Stimulated activated CD4-positive, alpha-beta T cell treated with anti-CD3 and anti-CD28 coated beads, Interleukin-1b, Interleukin-23, amount 100 ng/mL, for 1 hour (primary cell): ENCODE data around the gene ANGPTL2.
"Not testable (repeated sequence)": the region's sequence is repeated elsewhere in the genome, so short reads cannot be mapped to it uniquely, and the experiment has no call there.

Experiments
- DNase-seq, 2 donors: peaks; one replicate each; pipeline ENCODE4 v3.0.0-alpha.2; 2020; ENCODE audit warnings: low read depth in 2 of 2

The ANGPTL2 gene

DNA sequence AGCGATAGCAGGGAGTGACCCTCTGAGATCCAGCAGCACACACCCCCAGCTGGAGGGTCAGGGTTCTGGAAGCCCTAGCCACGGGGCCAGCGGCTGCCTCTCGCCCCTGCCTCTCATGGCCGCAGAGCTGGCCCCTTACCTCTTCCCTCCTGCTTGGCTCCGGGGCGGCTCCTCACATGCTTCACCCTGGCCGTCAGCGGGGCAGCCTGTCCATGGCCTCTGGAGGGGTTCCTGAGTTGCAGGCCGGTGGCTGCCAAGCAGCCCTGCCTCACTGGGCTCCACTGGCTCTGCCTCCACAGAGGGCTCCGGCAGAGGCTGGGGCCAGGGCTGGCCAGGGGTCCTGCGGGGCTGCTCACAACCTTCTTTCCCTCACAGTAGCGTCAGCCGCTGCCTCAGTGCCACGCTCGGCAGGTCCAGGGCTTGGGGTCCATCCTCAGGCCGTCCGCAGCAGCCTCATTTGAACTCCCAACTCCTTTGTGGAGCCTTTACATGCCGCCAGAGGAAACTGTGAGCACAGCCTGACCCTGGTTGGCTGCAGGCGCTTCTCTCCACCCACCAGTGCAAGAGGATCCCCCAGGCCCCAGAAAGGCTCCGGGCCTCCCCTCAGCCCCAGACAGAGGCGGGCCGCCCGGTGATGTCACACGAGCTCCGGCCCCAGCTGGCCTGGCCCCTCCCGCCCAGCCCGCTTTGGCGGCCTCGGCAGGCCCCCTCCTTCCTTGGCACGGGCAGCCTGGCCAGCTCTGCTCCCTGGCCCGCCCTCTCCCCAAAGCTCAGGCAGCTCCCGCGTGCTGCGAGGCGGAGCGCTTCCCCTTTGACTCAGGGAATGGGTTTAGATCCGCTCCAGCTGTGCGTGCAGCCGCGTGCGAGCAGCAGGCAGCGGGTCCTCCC, at the start of gene ANGPTL2:
Gene ANGPTL2 (minus strand): TSS at position 460 of the 888 bp plus-strand sequence. CDS start 13,904 bp downstream, outside the sequence.
- DNase-seq: no peak

DNA sequence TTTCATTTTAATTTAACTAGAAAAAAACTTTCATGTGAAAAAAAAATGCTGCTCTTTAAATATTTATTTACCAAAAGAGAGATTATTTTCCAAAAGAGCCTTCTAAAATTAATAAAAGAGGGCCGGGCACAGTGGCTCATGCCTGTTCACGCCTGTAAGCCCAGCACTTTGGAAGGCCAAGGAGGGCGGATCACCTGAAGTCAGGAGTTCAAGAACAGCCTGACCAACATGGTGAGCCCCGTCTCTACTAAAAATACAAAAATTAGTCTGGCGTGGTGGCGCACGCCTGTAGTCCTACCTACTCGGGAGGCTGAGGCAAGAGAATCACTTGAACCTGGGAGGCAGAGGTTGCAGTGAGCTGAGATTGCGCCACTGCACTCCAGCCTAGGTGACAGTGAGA, 48.9 kb upstream of the ANGPTL2 start:
- not testable (repeated sequence) for DNase-seq

DNA sequence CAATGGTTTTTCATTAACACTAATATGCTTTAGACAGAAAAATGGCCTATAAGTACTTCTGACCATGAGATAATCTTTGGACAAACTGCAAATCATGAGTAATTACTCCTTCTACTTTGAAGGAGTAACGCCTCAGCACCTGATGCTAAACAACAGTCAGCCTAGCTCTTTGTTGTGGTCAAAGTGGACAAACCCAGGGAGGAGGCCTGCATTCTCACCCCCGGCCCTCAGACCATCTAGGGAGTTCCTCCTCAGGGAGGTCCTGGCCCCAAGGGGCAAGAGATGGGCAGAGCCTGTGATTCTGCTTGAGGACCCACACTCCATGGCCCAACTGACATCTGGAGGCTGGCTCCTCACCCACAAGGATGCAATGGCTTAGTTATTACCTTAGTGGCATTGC, 48.2 kb upstream of the ANGPTL2 start:
- DNase-seq: no peak

DNA sequence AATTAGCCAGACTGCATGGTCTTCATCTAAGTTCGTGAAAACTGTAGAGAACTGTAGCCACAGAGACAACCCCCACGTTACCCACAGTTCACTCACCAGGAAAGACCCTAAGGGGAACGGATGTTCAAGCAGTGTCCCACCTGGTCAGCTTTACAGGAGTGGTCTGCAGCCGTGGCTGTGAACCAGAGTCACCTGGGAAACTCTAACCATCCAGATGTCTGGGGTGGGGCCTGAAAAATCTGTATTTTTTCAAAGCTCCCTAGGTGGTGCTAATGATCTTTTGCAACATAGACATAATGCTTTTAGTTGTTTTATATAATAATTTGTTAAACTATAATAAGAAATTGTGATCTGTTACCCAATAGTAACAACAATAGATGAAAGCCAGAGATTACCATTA, 47.7 kb upstream of the ANGPTL2 start:
- no peak for DNase-seq

- DNase-seq: no peak
Observed at GRCh38 chr9:127169575-127169883, 47.1 kb upstream of the ANGPTL2 start.

DNA sequence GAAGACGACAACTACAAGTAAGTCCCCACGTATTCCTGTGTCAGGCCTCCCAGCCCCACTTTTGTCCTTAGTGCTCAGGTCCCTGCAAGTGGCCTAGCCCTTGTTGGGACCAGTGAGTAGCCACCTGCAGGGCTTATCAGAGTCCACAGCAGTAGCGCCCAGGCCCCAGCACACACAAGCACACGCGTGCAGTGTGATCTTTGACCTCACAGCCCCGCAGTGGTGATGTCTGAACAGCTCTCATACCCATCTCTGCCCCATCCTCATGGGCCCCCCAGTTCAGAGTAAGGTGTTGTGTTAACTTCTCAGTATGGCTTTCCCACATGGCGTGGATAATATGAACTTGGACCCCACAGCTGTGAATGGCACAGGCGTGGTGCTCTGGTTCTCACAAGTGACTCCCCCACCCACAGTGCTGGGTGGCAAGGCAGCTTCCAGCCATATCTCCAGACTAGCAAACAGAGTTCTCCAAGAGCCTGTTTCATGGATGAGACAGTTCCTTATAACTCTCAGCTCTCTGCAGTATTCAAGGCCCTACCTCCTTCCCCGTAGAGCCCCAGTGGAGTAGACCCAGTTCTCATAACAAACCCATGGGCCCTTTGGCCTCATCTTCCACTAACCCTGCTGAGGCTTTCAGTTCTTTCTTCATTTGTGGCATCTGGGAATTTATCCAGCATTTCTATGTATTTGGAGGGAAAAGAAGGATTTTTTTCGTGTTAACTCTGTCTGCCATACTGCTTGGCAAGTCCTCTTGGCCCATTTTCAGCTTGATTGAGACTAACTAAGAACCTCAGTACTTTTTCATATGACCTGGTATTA, 46.5 kb upstream of the ANGPTL2 start:
- no peak for DNase-seq

- no peak for DNase-seq
Observed at GRCh38 chr9:127167560-127168326, 45.3 kb upstream of the ANGPTL2 start.

GRCh38 chr9:127166651-127167524, 44.5 kb upstream of the ANGPTL2 start:
- no peak for DNase-seq

- no peak for DNase-seq
Observed at GRCh38 chr9:127166111-127166510, 43.7 kb upstream of the ANGPTL2 start.

DNA sequence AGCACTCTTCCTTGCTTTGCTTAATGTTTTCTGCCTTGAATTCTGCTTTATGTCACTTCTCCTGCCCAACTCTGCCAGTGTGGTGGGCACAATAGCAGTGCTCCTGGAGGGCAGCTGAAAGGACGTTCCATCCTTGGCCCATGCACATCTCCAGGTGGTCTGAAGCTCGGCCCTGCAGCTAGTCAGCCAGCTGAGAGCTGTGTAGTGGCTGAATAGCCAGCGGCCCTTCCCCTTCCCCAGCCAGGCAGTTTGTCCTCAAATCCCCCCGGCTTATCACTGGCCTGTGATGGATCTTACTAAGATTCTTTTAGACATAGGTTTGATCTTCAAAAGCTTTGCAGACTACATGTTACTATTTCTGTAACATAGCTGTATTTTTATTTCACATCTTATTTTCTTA, 42.7 kb upstream of the ANGPTL2 start:
- no peak for DNase-seq

GRCh38 chr9:127163409-127163808, 41.0 kb upstream of the ANGPTL2 start:
- no peak for DNase-seq

- no peak for DNase-seq
Observed at GRCh38 chr9:127162864-127163365, 40.5 kb upstream of the ANGPTL2 start.

DNA sequence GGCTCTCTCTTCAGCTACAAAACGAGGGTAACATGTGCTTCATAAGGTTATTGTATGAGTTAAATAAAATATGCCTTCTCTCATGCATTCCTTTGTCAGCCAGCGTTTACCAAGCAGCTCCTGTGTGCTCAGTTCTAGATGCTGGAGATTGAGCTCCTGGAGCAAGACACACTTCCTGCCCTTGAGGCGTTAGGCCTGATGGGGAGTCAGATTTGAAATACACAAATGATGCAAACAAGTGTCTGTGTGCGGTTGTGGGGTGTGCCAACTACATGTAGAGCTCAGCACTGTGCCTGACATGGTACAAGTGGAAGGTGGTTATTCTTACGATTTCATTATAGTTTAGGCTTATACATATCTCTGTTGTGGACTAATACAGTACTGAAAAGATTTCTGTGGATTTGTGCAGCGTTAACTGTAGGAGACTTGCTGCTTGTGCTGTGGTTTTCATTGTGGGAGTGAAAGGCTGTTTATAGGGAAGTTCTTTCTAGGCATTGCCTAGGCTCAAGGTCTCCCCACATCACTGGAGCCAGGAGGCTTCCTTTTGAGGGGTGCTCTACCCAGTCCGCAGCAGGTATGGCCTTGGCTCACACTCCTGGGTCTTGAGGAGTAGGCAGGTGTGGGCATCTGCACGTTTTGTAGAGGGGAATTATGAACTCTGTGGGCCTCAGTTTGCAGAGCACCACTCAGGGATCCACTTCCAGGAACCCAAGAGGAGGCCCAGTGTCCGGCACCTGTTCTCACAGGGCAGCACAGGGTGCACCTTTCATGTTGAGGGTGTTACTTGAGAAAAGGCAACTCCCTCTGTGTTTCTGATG, 39.8 kb upstream of the ANGPTL2 start:
- no peak for DNase-seq

DNA sequence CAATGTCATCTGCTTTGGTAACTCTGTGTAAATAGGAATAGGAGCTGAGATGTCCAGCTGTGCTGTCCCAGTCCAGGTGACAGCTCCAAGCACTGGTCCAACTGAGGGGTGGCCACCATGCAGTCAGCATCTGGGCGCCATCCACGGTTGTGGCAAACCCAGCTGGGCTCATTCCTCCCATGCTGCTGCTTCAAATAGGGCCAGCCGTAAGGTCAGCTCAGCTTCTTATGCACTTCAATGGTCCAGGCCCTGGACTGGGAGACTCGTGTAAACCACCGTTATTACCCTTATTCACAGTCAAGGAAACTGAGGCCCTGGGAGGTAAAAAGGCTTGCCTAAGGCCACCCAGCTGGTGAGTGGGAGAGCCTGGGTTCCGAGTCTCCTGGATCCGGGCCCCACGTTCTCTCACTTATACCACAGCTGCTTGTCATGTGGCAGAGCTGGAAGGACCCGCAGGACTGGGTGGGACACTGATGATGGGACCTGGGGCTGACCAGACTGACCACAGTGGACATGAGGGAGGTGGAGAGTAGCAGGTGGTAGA, 38.7 kb upstream of the ANGPTL2 start:
- no peak for DNase-seq

DNA sequence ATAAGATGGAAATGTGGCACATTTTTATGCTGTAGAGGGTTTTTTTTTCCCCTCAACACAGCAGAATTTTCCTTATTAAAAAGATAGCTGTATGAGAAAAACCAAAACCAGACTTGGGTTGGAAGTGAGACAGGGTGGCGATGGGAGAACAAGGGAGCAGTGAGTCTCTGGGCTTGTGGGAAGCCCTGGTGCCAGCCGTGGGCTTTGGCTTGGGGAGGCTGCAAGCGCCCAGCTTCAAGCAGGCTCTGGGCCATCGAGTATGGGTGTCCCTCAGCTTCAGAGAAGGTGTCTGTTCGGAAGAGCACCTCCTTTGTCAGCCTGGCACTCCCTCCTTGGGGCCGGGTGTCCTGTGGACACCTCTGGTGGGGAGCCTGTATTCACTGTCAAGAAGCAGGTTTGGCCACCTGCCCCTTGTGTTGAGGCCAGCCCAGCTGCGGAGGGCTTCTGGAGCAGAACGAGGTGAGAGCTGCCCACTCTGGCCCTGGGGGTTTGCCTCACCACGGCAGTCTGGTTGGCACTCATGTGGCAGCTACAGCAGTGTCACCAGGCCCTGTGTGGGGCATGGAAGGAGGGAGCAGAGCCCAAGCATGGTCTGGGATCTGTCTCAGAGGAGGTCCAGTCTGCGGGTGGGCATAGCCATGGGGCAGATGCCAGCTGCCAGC, 37.6 kb upstream of the ANGPTL2 start:
- DNase-seq: no peak

DNA sequence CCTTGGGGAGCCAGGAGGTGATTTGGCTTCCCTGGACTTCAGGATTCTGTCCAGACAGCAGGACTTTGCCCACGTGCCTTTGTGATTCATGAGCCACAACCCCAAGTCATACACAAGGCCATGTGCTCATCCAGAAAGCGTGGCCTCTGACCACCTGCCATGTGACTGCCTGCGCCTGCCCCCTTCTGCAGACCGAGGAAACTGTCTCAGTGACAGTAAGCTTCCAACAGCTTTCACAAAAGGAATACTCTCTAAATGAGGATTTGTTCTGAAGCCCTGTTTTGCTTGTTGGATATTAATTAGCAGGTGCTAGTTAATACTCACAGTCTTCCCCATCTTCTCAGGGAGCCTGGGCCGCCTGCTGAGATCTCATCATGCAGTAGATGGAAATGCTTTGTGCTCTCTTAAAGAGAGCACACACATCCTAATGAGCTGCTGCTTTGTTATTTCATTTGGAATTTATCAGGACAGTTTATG, 36.9 kb upstream of the ANGPTL2 start:
- DNase-seq: no peak

GRCh38 chr9:127158786-127159324, 36.4 kb upstream of the ANGPTL2 start:
- DNase-seq: no peak

- no peak for DNase-seq
Observed at GRCh38 chr9:127155314-127155960, 33.0 kb upstream of the ANGPTL2 start.
